ENCODE data around the gene RAI1.

Gene RAI1

GRCh38 chr17:17824783-17825614, 143.7 kb downstream of the RAI1 start (continued):
- TF ChIP-seq CSRNP3 (CRISPR knock-in tag; IDR thresholded peaks at IDR 0.05) (no peak), ARNTL (CRISPR knock-in tag; IDR thresholded peaks at IDR 0.05; ENCODE audit: borderline replicate concordance, low read depth) (no peak), SNAI2 (CRISPR knock-in tag; IDR thresholded peaks at IDR 0.05) (no peak), ZNF8 (CRISPR knock-in tag; IDR thresholded peaks at IDR 0.05) (no peak), ZFP30 (CRISPR knock-in tag; IDR thresholded peaks at IDR 0.05) (no peak), GLIS3 (CRISPR knock-in tag; IDR thresholded peaks at IDR 0.05) (no peak), RARB (CRISPR knock-in tag; IDR thresholded peaks at IDR 0.05) (no peak), ZFP3 (CRISPR knock-in tag; IDR thresholded peaks at IDR 0.05) (no peak)

- TF ChIP-seq RARB (CRISPR knock-in tag; IDR thresholded peaks at IDR 0.05) (no peak), TCF4 (CRISPR knock-in tag; IDR thresholded peaks at IDR 0.05; ENCODE audit: borderline replicate concordance) (no peak), ZNF70 (CRISPR knock-in tag; IDR thresholded peaks at IDR 0.05) (no peak), GLIS3 (CRISPR knock-in tag; IDR thresholded peaks at IDR 0.05) (no peak), ESRRG (CRISPR knock-in tag; IDR thresholded peaks at IDR 0.05) (no peak), CREB5 (CRISPR knock-in tag; IDR thresholded peaks at IDR 0.05; ENCODE audit: low read depth) (no peak), ISL1 (CRISPR knock-in tag; IDR thresholded peaks at IDR 0.05) (no peak), ARNTL (CRISPR knock-in tag; IDR thresholded peaks at IDR 0.05; ENCODE audit: borderline replicate concordance, low read depth) (no peak), PATZ1 (CRISPR knock-in tag; IDR thresholded peaks at IDR 0.05; ENCODE audit: borderline replicate concordance) (no peak), TOX (CRISPR knock-in tag; IDR thresholded peaks at IDR 0.05; ENCODE audit: borderline replicate concordance) (no peak)
- ATAC-seq: no peak
Measured at GRCh38 chr17:17826342-17826713, 145.1 kb downstream of the RAI1 start.

- no peak for ATAC-seq
- TF ChIP-seq CSDC2 (CRISPR knock-in tag; IDR thresholded peaks at IDR 0.05) (no peak), TOX (CRISPR knock-in tag; IDR thresholded peaks at IDR 0.05; ENCODE audit: borderline replicate concordance) (no peak), SNAI2 (CRISPR knock-in tag; IDR thresholded peaks at IDR 0.05) (no peak), ZFP30 (CRISPR knock-in tag; IDR thresholded peaks at IDR 0.05) (no peak)
Measured at GRCh38 chr17:17826942-17827785, 145.9 kb downstream of the RAI1 start.

- no peak for ATAC-seq
- TF ChIP-seq ZNF8 (CRISPR knock-in tag; IDR thresholded peaks at IDR 0.05) (no peak), CSDC2 (CRISPR knock-in tag; IDR thresholded peaks at IDR 0.05) (no peak), ZNF70 (CRISPR knock-in tag; IDR thresholded peaks at IDR 0.05) (no peak), ZNF565 (CRISPR knock-in tag; conservative IDR thresholded peaks at IDR 0.05; ENCODE audit: low read depth) (no peak), GLIS3 (CRISPR knock-in tag; IDR thresholded peaks at IDR 0.05) (no peak), POU6F1 (CRISPR knock-in tag; IDR thresholded peaks at IDR 0.05; ENCODE audit: borderline replicate concordance, low read depth) (no peak), CSRNP3 (CRISPR knock-in tag; IDR thresholded peaks at IDR 0.05) (no peak), ZFP3 (CRISPR knock-in tag; IDR thresholded peaks at IDR 0.05) (no peak), TSHZ2 (CRISPR knock-in tag; IDR thresholded peaks at IDR 0.05) (no peak), SNAI2 (CRISPR knock-in tag; IDR thresholded peaks at IDR 0.05) (no peak), ISL1 (CRISPR knock-in tag; IDR thresholded peaks at IDR 0.05) (no peak), ARNTL (CRISPR knock-in tag; IDR thresholded peaks at IDR 0.05; ENCODE audit: borderline replicate concordance, low read depth) (no peak)
Measured at GRCh38 chr17:17827826-17828621, 146.8 kb downstream of the RAI1 start.

Measured in SK-N-SH treated with all-trans-retinoic acid at 6 μM for 48 hours (cell line).